HG02938 (cell line): Measurements from ENCODE around the gene GLI1.

ENCODE experiments used
- ATAC-seq: cut with Tn5 transposase; IDR thresholded peaks from one replicate; pipeline ENCODE4 v1.9.1; 2021; ENCODE audit warnings: mild to moderate bottlenecking, moderate library complexity; ENCODE audit not compliant: unreplicated experiment

The GLI1 gene

DNA sequence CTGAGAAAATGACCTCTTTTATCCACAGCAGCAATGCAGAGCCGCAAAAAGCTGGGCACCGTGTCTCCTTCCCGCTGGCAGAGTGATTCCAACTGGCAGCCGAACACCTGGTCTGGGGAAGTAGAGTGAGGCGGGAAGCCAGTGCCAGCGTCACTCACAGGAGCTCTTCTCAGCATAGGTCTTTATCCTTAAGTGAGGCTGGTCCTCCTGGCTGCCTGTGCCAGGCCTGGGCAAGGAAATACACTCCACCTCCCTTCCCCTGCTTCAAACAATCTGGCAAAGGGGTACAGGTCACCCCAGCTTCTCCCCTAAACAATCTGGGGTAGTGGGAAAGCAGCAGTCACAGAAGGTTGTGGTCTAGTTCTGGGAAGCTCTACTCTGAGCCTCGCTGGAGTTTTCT, 15.3 kb downstream of the GLI1 start:
- ATAC-seq = no peak

DNA sequence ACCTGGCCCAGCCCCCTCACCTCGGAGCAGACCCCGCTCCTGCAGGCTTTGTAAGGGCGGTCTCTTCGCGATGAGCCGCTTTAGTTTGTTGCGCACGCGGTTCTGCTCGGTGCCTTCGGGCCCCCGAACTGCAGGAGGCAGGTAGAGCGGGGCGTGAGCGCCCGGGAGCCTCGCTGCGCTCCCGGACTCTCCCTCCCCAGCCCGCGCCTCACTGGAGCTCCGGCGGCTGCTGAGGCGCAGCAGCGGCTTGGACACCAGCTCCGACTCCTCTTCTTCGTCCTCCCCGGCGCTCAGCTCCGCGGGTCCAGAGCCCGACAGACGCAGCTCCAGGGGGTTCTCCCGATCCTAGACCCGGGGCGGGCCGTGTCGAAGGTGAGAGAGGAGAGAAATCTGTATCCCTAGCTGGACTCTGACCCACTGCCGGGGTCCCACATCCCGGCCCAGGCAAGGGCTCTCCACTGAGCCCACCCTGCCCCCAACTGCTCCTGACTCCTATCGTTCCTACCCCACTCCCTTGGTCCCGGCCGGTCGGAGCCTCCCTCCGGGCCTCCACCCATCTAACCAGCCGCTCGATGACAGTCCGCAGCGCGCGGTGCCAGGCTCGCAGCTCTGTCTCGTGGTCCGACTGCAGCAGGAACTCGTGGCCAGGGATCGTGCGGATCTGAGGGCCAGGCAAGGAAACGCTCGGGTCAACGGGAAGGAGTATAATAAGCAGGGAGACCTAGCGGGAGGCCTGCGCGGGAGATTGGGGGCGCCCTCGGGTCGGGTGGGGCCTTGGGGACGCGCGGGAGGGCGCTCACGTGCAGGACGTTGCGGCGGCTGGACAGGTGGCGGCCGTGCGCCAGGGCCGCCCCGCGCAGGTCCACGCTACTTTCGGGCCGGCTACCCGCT, 15.9 kb downstream of the GLI1 start:
- no peak for ATAC-seq

DNA sequence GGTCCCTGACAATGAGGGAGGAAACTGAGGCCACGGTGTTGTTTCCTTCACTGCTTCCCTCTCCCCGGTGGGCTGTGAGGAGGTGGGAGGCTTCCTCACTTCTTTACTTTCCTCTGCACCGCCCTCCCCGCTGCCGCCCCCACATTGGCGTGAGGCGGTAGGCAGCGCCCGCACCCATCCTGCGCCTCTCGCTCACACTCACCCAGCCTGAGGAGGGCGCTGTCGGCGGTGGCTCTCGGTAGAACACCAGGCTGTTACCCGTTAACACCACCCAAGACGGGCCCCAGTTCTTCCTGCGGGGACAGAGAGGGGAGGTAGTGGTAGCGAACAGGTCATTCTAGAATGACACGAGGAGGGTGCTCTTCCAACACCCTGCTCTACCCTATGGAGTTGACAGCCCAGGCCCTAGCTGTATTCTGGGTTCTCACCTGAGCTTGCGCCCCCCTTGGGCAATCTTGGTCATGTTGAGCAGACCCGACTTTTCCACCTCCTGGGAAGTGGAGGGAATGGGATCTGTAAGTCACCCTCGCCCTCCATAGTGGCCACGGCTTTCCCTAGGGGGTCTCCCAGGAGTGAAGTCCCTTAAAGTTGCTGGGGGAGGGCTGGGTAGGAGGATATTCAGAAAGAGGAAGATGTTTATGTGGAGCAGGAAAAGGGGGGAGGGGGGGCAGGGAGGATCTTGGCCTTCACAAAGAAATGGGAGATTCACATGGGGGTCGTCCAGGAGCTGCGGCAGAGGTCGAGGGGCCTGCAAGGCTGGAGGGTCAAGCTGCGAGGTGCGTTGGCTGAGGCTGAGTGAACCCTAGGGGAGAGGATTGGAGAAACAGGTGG, 16.8 kb downstream of the GLI1 start:
- peak; percentile 32 for ATAC-seq

DNA sequence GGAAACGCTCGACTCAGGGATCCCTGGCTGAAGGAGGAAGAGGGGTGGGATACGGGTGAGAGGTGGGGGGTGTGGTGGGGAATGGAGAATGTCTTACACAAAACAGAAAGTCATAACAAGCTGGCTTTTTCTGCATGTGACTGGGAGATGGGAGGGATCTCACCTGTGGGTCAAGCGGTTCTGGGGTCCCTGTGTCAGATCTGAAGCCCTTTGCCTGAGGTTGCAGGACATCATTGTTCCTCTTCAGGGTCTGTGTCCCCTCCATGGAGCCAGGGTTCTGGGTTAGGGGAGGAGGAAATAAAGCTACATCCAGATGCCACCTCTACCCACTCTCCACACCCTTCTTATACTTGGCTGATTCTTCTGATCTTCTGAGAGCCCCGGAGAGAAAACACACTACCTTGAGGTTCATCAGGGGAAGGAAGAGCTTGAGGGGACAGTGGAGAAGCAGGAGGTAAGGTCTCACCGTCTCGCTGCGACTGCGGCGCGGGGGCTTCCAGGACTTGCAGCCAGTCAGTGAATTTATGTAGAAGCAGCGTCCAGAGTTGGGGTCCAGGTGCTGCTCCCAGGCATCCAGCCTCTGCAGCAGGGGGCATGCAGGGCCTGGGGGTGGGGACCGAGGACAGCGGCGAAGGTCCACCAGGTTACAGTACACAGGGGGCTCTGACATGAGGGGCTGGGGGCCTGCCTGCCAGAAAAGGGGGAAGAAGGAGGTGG, 17.6 kb downstream of the GLI1 start:
- ATAC-seq = no peak

DNA sequence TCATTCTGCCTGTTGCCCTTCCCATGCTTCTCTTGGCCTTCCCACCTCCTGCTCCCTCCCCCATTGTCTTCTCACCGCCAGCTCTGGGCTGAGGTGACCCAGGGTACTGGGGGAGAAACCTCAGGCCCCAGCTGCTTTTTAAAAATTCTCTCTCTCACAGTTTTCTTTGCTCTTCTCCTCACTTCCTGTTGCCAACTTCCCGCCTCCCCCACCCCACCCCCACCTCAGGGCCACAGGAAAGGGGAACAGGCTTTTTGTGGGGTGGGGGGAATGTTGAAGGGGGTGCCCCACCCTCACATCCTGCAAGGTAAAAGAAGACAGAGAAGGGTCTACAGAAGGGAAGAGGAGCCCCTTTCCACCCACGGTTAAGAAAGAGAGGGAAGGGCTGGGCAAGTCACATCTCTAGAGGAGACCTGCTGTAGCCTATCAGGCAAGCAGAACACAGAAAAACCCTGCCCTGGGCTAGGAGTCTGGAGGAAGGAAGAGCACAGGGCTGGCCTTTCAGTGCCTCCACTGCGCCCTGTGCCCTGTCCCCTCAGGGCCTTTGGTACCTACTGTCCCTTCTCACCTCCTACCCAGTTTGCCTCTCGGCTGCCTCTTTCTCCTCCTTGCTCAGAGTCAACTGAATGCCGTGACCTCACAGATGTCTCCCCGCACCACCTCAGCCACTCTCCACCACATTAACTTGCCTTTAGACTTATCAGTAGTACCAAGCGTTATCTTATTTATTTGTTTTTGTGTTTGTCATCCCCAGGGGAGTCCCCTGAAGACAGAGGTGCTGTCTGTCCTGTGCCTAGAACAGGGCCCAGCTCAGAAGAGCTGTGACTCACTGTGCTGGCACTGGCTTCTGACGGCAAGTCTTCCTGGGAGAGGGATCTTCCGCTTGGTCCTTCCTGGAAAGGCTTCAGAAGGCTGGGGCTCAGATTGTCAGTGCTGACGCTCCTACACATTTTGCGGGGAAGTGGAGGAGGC, 18.4 kb downstream of the GLI1 start:
- no peak for ATAC-seq

DNA sequence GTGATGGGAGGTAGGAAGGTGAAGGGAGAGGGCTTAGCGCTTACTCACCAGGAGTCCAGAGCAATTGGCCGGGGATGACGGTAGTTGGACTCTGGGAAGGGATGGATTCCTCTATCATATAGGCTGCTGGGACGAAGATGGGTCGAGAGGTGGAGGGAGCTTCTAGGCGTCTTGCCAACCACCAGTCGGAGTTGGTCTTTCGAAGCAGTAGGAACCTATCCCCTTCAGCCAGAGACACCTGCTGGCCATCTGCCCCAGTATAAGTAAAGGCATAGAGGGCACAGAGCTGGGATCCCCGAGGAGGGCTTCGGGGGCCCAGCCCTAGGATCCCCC, 19.4 kb downstream of the GLI1 start:
- ATAC-seq = no peak

DNA sequence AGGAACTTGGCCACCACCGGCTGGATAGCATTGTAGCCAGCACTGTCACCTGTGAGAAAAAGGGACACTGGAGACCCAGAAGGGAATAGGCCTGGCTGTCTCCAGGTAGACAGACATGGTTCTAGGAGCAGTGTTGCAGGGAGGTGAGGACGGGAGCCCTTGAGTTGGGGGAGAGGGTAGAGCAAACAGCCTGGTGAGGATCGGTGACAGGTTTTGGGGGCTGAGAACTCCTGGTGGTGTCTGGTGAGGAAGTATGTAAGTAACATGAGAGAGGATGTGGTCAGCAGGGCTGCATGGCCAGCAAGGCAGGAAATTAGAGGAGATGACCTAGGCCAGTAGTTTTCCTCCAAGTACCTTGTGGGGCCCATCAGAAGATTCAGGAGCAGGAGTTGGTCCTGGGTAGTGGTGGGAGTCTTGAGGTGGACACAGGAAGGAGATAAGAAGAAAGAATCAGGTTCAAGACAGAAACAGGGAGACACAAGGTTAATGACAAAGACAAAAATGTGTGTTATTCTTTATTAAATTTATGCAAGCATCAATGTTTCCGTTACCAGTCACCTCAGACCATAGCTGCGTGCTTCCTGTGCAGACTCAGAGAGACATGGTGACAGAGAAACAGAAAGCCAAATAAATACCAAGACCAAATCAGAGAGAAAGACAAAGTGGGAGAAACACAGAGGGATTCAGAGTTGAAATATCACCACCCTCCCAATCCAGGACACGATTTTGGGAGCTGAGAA, 20.0 kb downstream of the GLI1 start, which contains the start of gene ARHGAP9:
ARHGAP9 (minus strand) TSS at position 491 of the 740 bp plus-strand sequence; CDS start at position 31, 460 bp downstream.
- ATAC-seq = peak; percentile 45

DNA sequence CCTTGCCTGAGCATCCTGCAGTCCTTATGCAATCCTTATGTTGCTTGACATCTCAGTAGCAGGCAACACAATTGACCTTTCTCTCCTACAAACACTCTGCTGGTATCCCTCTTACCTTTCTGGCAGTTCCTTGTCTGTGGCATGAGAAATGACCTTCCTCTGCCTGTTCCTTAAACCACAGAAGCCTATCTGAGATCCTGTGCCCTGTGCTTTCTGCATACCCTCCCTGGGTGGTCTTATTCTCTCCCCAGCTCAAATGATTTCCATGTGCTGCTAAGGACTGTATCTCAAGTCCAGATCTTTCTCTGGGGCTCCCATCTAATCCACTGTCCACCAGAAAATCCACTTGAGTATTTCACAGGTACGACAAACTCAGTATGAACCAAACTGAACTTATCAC, 22.1 kb downstream of the GLI1 start:
- ATAC-seq = no peak

DNA sequence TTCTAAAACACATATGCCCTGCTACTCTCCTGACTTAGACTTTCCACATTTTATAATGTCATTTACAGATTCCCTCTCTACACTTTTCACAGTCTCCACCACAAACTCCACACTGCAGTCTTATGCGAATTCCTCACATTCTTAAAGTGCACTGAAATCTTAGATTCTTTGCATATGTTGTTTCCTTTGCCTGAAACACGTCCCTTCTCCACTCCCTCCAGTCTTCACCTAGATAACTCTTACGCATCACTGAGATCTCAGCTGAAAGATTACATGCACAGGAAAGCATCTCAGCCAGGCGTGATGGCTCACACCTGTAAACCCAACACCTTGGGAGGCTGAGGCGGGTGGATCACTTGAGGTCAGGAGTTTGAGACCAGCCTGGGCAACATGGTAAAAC, 23.9 kb downstream of the GLI1 start:
- ATAC-seq = no peak

DNA sequence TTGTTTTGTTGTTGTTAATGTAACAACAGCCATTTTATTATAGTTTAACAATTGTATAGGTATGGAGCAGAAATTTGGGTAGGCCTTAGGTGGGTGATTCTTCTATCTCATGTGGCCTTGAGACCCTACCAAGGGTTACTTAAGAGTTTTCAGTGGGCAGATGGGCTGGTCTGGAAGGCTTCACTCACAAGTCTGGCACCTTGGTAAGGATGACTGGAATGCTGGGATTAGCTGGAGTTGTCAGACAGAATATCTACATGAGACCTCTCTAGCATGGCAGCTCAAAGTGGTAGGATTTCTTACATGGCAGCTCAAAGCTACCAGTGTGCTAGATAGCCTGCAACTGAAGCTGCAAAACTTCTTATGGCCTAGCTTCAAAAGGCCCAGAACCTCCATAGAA, 26.1 kb downstream of the GLI1 start:
- ATAC-seq = no peak

DNA sequence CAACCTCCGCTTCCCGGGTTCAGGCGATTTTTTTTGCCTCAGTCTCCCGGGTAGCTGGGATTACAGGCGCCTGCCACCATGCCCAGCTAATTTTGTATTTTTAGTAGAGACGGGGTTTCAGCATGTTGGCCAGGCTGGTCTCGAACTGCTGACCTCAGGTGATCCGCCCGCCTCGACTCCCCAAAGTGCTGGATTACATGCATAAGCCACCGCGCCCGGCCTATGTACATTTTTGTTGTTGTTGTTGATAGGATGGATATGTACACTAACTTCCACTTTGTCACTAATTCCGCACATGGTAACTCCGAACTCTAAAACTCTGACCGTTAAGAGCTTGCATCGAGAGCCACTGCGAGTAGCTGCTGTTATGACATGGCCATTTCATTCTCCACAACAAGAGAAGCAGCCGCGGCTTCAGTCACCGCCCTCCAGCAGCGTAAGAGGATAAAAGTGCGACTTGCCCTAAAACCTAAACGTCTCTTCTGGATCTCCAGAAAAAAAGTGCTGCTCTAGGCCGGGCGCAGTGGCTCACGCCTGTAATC, 27.5 kb downstream of the GLI1 start:
- no peak for ATAC-seq

DNA sequence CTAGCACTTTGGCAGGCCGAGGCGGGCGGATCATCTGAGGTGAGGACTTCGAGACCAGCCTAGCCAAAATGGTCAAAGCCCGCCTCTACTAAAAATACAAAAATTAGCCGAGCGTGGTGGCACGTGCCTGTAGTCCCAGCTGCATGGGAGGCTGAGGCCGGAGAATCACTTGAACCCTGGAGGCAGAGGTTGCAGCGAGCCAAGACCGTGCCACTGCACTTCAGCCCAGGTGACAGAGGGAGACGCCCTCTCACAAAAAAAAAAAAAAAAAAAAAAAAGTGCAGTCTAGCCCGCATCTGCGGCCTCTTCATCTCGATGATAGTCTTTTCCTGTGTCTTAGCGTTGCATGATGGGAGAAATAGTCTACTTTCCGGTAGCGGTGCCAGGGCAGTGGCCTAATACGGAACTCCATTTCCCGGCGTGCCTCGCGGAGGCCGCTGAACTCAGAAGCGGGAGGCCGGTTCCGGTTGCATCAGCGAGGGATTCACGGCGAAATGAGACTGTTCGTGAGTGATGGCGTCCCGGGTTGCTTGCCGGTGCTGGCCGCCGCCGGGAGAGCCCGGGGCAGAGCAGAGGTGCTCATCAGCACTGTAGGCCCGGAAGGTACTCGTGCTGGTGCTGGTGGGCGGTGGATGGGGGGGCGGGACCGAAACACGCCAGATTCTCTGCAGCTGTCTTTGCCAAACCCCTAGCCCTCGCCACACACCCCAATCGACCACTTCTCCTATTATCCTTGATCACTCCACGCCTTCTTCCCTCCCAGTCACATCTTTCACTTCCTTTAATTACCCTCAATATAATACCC, 28.2 kb downstream of the GLI1 start, which contains the start of gene MARS1:
MARS1 (plus strand) TSS at position 472 of the 805 bp plus-strand sequence; CDS start at position 495, 23 bp downstream.
- ATAC-seq = peak; percentile 96

DNA sequence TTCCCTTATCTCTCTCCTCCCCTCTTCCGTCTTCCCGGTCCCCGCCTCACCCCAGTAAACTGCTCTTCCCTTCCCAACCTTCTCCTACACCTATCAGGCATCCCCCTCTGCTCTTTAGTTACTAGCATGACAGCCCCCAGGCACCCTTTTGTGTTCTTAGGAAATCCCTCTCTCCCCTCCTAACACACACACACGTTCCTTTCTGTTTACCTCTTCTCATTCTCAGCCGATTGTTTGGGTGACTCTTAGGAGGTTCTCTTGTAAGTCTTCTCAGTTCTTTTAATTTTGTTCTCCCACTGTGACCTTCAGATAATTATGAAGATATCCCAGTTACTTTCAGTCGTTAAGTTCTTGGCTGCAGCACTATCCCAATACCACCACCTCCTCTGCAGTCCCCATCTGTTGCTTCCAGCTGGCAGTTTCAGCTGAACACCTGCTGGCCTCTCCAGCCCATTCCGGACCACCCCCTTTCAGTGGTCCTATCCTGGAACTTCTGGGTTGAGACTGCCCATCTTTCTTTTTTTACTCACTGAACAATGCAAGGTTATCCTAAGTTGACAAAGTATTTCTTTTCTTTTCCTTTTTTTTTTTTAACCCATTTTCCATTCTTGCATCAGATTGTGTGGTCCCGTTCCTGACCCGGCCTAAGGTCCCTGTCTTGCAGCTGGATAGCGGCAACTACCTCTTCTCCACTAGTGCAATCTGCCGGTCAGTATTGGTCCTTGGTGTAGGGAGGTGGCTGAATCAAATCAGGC, 29.0 kb downstream of the GLI1 start:
- ATAC-seq = no peak

DNA sequence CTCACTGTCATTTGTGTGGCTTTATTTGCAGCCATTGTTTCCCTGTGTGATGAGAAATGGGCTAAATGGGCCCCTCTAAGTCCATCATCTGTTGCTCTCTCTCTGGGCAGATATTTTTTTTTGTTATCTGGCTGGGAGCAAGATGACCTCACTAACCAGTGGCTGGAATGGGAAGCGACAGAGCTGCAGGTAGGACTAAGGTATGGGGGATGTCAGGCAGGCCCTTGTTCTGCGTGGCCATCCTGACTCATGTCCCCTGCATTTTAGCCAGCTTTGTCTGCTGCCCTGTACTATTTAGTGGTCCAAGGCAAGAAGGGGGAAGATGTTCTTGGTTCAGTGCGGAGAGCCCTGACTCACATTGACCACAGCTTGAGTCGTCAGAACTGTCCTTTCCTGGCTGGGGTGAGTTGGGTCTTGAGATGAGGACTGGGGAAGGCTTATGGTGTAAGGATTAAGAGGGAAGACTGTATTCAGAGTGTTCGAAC, 29.6 kb downstream of the GLI1 start:
- ATAC-seq = no peak

DNA sequence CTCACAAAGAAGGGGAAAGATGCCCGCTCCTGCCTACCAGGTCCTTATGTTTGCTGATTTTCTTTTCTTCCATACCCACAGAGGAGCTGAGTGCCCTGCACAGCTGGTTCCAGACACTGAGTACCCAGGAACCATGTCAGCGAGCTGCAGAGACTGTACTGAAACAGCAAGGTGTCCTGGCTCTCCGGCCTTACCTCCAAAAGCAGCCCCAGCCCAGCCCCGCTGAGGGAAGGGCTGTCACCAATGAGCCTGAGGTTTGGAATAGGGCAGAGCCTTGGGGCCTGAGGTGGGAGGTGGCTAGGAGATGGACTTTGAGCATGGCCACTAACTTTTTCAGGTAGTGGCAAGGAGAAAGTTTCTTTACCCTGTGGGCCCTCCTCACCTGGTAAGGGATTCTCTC, 30.5 kb downstream of the GLI1 start:
- no peak for ATAC-seq

DNA sequence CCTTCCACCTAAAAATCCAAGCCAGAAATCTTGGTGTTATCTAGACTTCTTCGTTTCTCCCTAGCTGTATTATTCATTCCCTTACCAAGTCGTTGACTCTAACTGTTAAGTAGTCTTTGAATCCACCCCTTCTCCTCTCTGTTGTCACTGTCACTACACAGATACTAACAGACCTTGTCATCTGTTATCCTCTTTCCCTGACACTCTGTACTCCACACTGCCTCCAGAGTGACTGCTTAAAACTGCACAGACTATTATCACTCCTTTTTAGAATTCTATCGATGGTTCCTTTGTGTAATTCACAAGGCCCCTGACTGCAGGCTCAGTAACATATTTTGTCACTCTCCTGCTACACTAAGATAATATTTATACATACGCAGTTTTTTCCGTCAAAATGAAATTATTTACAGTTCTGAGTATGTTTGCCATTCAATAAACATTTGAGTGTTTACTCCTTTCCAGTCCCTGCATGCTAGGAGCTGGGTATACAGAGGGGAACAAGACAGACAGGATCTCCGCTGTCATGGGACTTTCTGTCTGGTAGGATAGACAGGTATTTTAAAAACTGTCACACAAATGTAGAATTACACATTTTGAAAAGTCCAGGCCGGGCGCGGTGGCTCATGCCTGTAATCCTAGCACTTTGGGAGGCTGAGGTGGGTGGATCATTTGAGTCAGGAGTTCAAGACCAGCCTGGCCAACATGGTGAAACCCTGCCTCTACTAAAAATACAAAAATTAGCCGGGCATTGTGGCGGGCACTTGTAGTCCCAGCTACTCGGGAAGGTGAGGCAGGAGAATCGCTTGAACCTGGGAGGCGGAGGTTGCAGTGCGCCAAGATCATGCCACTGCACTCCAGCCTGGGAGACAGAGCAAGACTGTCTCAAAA, 32.1 kb downstream of the GLI1 start:
- ATAC-seq = no peak
